Activated T-cell treated with anti-CD3 and anti-CD28 coated beads, Interleukin-2, amount 50 U/mL, for 4 hours (primary cell): ENCODE results near the gene RARS2. TPM values are rescaled to one million over a fixed set of nuclear protein-coding genes. Genes with fewer than 3 reads are reported as not detected.
"Not testable (repeated sequence)": the region's sequence is repeated elsewhere in the genome, so short reads cannot be mapped to it uniquely, and the experiment has no call there.

Experiments used
- ATAC-seq, 2 donors: fragments of 200-7000 bp; cut with Tn5 transposase; one replicate each; pipeline ENCODE4 v1.10.0; 2021
- DNase-seq: peaks from one replicate; pipeline ENCODE4 v3.0.0-alpha.2; 2020
- H3K27me3 Mint-ChIP-seq: one replicate; pipeline ENCODE4 v1.8.0; 2021; ENCODE audit warnings: low read depth, mixed read lengths
- H3K36me3 Mint-ChIP-seq: one replicate; pipeline ENCODE4 v1.8.0; 2022; ENCODE audit warnings: mixed read lengths; ENCODE audit not compliant: insufficient read depth
- H3K4me1 Mint-ChIP-seq: one replicate; pipeline ENCODE4 v1.8.0; 2021; ENCODE audit warnings: low read depth, mixed read lengths
- H3K4me3 Mint-ChIP-seq: one replicate; pipeline ENCODE4 v1.8.0; 2021; ENCODE audit warnings: mild to moderate bottlenecking, moderate library complexity, mixed read lengths
- H3K9me3 Mint-ChIP-seq: one replicate; pipeline ENCODE4 v1.8.0; 2021; ENCODE audit warnings: mixed read lengths
- total RNA-seq, 3 donors: library from RNA; stranded (reverse); gene quantifications; one replicate each; pipeline ENCODE4 v1.2.1, GENCODE V29; 2021

RARS2 gene
- total RNA-seq, 3 donors from 2014 or later: 16.8 to 20.9 (median 19.6) TPM

GRCh38 chr6:87501809-87502572 lies 87.8 kb downstream of the RARS2 start:
- no peak for ATAC-seq

GRCh38 chr6:87498048-87498447 lies 91.7 kb downstream of the RARS2 start:
- Mint-ChIP-seq H3K4me1 (peaks cover under 1% of the 10 kb centered on the region), H3K27me3 (no peaks in the 10 kb centered on the region), H3K36me3 (peaks cover 21% of the 10 kb centered on the region), H3K4me3 (no peak overlapping the region), H3K9me3 (no peaks in the 10 kb centered on the region)
- no peak for DNase-seq
- ATAC-seq: no peak

More at GRCh38 chr6:87501809-87502572, 87.8 kb downstream of the RARS2 start:
- DNase-seq: no peak
- H3K4me3 Mint-ChIP-seq: no peak overlapping the region
- peaks cover 32% of the 10 kb centered on the region for H3K36me3 Mint-ChIP-seq
- no peaks in the 10 kb centered on the region for H3K9me3 Mint-ChIP-seq
- H3K27me3 Mint-ChIP-seq: no peaks in the 10 kb centered on the region
- peaks cover 5% of the 10 kb centered on the region for H3K4me1 Mint-ChIP-seq

DNA sequence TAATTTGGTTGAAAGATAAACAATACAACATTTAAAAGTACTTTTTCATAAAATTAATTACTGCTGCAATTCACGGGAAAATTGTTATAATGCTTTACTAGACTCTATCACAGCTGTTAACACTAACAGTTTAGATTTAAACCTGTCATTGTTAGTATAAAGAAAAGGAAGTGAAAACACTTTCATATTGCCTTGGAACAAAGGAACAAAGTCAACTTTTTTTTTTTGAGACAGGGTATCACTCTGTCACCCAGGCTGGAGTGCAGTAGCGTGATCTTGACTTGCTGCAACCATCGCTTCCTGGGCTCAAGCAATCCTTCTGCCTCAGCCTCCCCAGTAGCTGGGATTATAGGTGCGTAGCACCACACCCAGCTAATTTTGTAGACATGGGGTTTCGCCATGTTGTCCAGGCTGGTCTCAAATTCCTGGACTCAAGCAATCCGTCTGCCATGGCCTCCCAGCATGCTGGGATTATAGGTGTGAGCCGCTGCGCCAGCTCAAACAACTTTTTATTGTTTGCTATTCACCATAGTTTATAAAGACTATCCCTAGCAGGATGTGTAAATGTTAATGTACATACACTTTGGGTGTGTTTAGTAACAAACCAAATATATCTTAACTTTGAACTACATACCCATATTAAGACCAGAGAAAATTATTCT lies 94.9 kb downstream of the RARS2 start:
- Mint-ChIP-seq H3K4me1 (peaks cover 2% of the 10 kb centered on the region), H3K4me3 (no peak overlapping the region), H3K36me3 (peaks cover 14% of the 10 kb centered on the region), H3K27me3 (no peaks in the 10 kb centered on the region), H3K9me3 (no peaks in the 10 kb centered on the region)
- ATAC-seq: no peak
- no peak for DNase-seq

- not testable (repeated sequence) for H3K27me3 Mint-ChIP-seq, H3K4me3 Mint-ChIP-seq, H3K9me3 Mint-ChIP-seq, ATAC-seq, H3K4me1 Mint-ChIP-seq, DNase-seq
- H3K36me3 Mint-ChIP-seq: peaks cover 22% of the 10 kb centered on the region
Measured at GRCh38 chr6:87489326-87489725, 100.5 kb downstream of the RARS2 start.

DNA sequence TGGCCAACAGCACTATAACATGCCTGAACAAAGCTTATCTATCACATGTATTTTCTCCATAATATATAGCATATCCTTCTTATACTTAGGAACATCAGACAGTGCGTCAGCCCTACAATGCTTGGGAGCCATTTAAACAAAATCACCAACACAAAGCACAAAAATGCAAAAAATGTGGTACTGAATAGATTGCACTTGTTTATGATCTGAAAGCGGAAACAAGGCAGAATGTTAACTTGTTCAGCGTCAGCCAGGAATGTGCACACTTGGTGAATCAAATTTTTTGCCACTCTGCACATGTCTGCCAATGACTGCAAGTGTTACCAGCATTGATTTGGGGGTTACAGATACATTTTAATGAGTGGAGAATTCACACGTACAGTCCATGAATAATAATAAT lies 102.2 kb downstream of the RARS2 start:
- DNase-seq (no peak), ATAC-seq (no peak)
- Mint-ChIP-seq H3K27me3 (no peaks in the 10 kb centered on the region), H3K4me3 (no peak overlapping the region), H3K4me1 (peaks cover 3% of the 10 kb centered on the region), H3K9me3 (no peaks in the 10 kb centered on the region), H3K36me3 (peaks cover 12% of the 10 kb centered on the region)

- Mint-ChIP-seq H3K36me3 (peaks cover 13% of the 10 kb centered on the region), H3K4me1 (peaks cover 3% of the 10 kb centered on the region), H3K27me3 (no peaks in the 10 kb centered on the region), H3K4me3 (no peak overlapping the region), H3K9me3 (no peaks in the 10 kb centered on the region)
- DNase-seq (no peak), ATAC-seq (no peak)
Measured at GRCh38 chr6:87484491-87484890, 105.3 kb downstream of the RARS2 start.

- no peaks in the 10 kb centered on the region for H3K27me3 Mint-ChIP-seq
- H3K4me1 Mint-ChIP-seq: peaks cover 3% of the 10 kb centered on the region
- DNase-seq: no peak
- H3K4me3 Mint-ChIP-seq: no peak overlapping the region
- peaks cover 14% of the 10 kb centered on the region for H3K36me3 Mint-ChIP-seq
- no peaks in the 10 kb centered on the region for H3K9me3 Mint-ChIP-seq
- ATAC-seq: no peak
Measured at GRCh38 chr6:87483929-87484328, 105.9 kb downstream of the RARS2 start.

DNA sequence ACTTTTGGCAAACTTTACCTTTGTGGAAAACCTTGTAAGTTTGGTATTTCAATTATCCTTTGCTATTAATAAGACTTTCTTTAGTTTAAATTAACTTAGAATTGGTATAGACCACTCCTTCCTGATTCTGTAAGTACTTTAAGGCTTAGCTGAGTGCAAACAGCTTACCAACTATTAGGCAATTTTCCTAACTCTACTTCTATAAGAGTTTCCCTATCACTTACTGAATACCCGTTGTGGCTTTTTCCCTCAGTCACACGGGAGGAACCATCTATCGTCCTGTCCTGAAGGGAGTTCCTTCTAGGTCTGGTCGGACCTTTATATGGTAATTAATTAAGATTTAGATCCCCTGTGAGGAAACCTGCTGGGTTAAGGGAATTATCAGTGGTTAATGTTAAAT lies 107.4 kb downstream of the RARS2 start:
- Mint-ChIP-seq H3K9me3 (no peaks in the 10 kb centered on the region), H3K36me3 (peaks cover 20% of the 10 kb centered on the region), H3K4me1 (peaks cover 3% of the 10 kb centered on the region), H3K4me3 (no peak overlapping the region), H3K27me3 (no peaks in the 10 kb centered on the region)
- ATAC-seq: no peak
- DNase-seq: no peak

DNA sequence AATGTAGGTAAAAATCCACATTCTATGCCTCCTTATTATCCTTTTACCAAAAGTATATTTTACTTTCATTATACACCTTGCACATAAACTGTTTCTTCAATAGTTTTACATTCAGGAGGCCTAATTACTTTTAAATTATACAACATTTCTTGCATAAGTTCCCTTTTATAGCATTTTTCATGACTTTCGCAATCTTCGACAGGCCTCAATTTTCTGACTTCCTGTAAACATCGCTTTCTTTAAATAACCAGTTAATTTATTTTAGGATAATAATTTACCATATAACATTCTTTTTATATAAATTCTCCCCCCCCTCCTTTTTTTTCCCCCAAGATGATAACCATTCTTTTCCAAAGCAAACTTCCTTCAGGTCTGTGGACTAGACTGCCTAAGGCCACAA lies 107.9 kb downstream of the RARS2 start:
- no peaks in the 10 kb centered on the region for H3K9me3 Mint-ChIP-seq
- no peaks in the 10 kb centered on the region for H3K27me3 Mint-ChIP-seq
- no peak overlapping the region for H3K4me3 Mint-ChIP-seq
- ATAC-seq (no peak), DNase-seq (no peak)
- H3K4me1 Mint-ChIP-seq: peaks cover 3% of the 10 kb centered on the region
- peaks cover 20% of the 10 kb centered on the region for H3K36me3 Mint-ChIP-seq

GRCh38 chr6:87473419-87473903 lies 116.3 kb downstream of the RARS2 start:
- H3K36me3 Mint-ChIP-seq: peaks cover 7% of the 10 kb centered on the region
- DNase-seq: peak; percentile 51
- peak overlapping the region; percentile 98 for H3K4me3 Mint-ChIP-seq

DNA sequence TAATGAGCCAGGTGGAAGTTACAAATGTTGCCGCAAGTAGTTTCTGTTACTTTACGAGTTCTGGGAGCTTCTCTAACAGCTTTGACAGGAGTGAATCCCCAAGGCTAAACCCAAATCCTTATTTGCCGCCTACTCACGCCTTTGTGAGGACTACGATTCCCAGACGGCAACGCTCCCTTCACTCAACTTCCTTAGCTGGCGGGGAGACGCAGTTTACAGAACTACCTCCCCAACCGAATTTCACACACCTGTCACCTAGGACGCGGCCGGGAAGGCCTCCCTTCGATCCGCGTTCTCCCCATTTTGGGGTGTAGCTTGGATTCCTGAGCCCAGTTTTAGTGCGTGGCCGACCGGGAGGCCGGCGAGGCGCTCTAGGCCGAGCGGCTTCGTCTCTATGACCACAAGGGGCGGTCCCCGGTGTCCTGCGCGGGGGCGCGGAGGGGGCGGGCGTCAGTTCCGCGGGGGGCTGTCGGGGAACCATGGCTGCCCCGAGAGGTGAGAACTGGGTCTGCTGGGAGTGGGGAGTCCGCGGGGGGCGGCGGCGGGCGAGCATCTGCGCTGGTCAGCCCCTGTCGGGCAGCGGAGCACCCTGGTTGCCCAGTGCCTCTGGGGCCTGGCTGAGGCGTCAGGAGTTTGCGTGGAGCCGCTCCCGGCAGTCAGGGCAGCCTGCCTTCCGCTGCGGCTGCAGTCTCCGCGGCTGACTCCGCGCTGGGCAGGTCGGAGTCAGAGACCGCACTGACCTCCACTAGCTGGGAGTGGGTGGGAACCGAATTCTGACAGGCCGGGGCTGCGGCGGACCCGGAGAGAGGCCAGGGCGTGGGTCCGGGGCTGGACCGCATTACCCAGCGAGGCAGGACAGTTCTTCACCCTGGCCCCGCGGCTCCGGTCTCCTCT lies 117.0 kb downstream of the RARS2 start, which contains the start of gene SLC35A1:
Gene SLC35A1 (plus strand): TSS at position 450 of the 894 bp plus-strand sequence. CDS start 30 bp downstream, at position 480.
- no peaks in the 10 kb centered on the region for H3K9me3 Mint-ChIP-seq
- H3K4me1 Mint-ChIP-seq: peaks cover 19% of the 10 kb centered on the region
- peak within 1 kb of the TSS; percentile 98 for H3K4me3 Mint-ChIP-seq
- DNase-seq (peak; percentile 81), ATAC-seq (peak; percentile 93 to 95)
- H3K36me3 Mint-ChIP-seq: no peaks in the 10 kb centered on the region
- peaks cover 6% of the 10 kb centered on the region for H3K27me3 Mint-ChIP-seq

More at GRCh38 chr6:87473419-87473903, 116.3 kb downstream of the RARS2 start:
- ATAC-seq: peak; percentile 77 to 80
- H3K4me1 Mint-ChIP-seq: peaks cover 19% of the 10 kb centered on the region
- no peaks in the 10 kb centered on the region for H3K9me3 Mint-ChIP-seq
- peaks cover under 1% of the 10 kb centered on the region for H3K27me3 Mint-ChIP-seq

- Mint-ChIP-seq H3K27me3 (peaks cover 25% of the 10 kb centered on the region), H3K4me3 (no peak overlapping the region), H3K4me1 (no peaks in the 10 kb centered on the region), H3K36me3 (no peaks in the 10 kb centered on the region), H3K9me3 (no peaks in the 10 kb centered on the region)
- DNase-seq: no peak
- ATAC-seq: no peak
Measured at GRCh38 chr6:87465051-87465450, 124.7 kb downstream of the RARS2 start.
